ELF-1 (cell line): ENCODE measurements around the gene PTH2R.
"Not testable (repeated sequence)": the region's sequence is repeated elsewhere in the genome, so short reads cannot be mapped to it uniquely, and the experiment has no call there.

Source experiments
- DNase-seq: peaks from one replicate; pipeline ENCODE4 v3.0.0-alpha.2; 2016; ENCODE audit warnings: low read depth, low spot score

PTH2R gene

DNA sequence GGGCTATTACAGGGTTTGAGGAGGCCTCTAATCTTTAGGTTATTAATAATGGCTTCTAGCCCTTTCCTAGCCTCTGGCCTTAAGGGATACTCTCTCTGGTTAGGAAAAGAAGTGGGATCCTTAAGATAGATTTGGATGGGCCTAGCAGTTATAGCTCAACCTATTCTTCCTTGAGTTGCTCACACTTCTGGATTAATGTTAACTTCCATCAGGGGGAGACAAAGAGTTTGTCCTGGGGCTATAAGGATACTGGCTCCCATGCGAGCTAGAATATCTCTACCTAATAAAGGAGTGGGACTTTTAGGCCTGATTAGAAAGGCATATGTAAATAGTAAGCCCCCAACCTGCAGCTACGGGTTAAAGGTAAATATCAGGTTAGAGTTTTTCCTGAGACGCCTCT, 14.3 kb upstream of the PTH2R start:
- DNase-seq, result no peak

- not testable (repeated sequence) for DNase-seq
These were observed 9.8 kb upstream of the PTH2R start for GRCh38 chr2:208396796-208397195.

- peak; percentile 22 for DNase-seq
These were observed 7.4 kb upstream of the PTH2R start for GRCh38 chr2:208399201-208399600.

GRCh38 chr2:208407667-208408066, 1.1 kb downstream of the PTH2R start:
- no peak for DNase-seq

GRCh38 chr2:208413931-208414330, 7.3 kb downstream of the PTH2R start:
- DNase-seq, result no peak

GRCh38 chr2:208415255-208415654, 8.7 kb downstream of the PTH2R start:
- DNase-seq, result no peak

GRCh38 chr2:208415897-208416296, 9.3 kb downstream of the PTH2R start:
- no peak for DNase-seq

- no peak for DNase-seq
These were observed 19.9 kb downstream of the PTH2R start for GRCh38 chr2:208426412-208427045.

- DNase-seq, result no peak
These were observed 31.2 kb downstream of the PTH2R start for GRCh38 chr2:208437755-208438154.

GRCh38 chr2:208440716-208441115, 34.1 kb downstream of the PTH2R start:
- DNase-seq, result no peak

DNA sequence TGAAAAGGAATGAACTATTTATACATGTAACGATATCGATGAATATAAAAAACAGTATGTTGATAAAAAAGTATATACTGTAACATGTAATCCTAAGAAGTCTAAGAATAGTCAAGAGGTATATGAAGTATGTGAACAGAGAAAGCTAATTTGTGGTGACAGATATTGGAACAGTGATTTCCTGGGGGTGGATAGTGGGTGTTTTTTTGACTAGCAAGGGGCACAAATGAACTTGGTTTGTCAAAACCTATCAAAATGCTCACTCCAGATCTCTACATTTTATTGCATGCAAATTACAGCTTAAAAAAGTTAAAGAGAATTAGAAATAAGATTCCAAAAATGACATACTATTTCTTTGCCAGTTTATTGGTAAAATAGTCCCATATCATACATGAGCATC, 35.4 kb downstream of the PTH2R start:
- DNase-seq, result no peak

- not testable (repeated sequence) for DNase-seq
These were observed 40.9 kb downstream of the PTH2R start for GRCh38 chr2:208447447-208447846.

- no peak for DNase-seq
These were observed 44.5 kb downstream of the PTH2R start for GRCh38 chr2:208451061-208451460.

DNA sequence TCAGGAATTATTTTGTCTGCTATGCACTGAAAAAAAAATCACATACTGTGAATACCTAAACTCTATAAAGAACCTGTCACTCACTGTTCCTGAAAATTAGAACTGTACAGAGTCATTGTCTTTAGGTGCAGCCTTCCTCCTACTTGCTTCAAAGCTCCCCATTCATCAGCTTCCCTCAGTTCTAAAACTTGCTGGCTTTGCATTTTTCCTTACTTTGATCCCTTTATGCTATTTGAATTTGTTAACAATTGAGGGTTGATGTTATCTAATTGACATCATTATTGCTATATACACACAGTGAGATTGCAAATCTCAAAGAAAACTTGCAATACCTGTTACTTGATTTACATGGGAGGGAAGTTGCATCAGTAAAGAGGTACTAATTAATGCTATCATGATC, 48.3 kb downstream of the PTH2R start:
- no peak for DNase-seq

GRCh38 chr2:208463721-208464120, 57.1 kb downstream of the PTH2R start:
- no peak for DNase-seq

DNA sequence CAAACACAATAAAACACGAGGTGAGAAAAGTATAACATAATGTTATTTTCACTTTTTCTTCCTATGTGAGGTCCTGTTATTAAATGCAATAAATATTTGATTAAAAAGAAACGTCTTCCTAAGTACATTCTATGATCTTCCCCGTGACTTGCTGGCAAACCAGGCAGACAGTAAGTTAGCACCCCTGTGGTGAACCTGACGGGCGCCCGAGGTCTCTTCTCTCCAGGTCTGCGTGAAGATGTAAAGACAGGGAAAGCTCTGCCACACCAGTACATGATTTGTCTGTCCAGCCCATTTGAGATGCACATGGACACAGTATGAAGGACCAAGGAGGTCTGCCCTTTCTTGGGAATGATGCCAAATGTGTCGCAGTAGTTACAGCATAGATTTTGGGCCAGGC, 57.6 kb downstream of the PTH2R start:
- DNase-seq, result no peak

DNA sequence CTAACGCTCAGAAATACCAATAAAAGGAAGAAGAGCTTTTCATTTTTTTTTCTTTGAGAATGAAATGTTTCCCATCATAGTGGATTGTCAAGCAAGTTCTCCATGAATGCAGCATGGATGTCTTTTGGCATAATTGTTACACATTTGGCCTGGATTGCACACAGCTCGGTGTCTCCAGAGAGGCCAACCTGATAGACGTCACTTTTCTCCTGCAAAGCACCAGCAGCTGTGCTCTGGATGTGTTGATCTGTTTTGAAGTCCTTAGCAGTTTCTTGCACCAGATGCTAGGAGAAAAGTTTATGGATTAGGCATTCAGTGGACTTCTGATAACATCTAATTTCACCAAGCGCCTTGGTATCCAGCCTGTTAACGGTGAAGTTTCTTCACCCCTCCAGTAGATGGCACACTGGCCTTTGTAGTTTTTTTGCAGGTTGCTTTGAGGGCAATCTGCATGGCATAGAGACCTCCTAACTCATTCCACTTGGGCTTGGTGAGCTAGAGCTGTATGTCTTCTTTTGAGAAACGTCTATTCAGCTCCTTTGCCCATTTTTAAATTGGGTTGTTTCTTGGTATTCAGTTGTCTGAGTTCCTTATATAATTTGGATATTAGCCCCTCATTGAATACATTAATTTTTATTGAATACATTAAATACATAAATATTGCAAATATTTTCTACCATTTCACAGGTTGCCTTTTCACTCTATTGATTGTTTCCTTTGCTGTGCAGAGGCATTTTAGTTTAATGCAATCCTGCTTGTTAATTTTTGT, 59.7 kb downstream of the PTH2R start:
- DNase-seq, result peak; percentile 63

- no peak for DNase-seq
These were observed 60.3 kb downstream of the PTH2R start for GRCh38 chr2:208466920-208467298.

GRCh38 chr2:208467564-208467963, 61.0 kb downstream of the PTH2R start:
- DNase-seq, result no peak

GRCh38 chr2:208477741-208478140, 71.1 kb downstream of the PTH2R start:
- no peak for DNase-seq

GRCh38 chr2:208479342-208479741, 72.8 kb downstream of the PTH2R start:
- no peak for DNase-seq

DNA sequence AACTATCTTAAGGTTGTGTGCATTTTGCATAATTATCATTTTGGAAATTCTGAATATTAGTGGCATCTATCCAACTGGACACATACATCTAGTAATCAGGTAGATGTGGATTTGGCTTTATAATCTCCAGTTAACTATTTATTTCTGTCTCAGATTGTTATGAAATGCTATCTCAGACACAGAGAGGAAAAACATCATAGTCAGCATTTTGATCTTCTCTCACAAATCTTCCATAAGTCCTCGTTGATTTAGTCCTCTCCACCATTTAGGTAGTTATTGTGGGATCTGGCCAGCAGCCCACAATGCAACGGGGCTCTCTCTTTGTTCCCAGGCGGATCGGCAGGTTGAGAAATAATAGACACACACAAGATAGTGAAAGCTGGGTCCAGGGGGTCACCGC, 75.4 kb downstream of the PTH2R start:
- not testable (repeated sequence) for DNase-seq

DNA sequence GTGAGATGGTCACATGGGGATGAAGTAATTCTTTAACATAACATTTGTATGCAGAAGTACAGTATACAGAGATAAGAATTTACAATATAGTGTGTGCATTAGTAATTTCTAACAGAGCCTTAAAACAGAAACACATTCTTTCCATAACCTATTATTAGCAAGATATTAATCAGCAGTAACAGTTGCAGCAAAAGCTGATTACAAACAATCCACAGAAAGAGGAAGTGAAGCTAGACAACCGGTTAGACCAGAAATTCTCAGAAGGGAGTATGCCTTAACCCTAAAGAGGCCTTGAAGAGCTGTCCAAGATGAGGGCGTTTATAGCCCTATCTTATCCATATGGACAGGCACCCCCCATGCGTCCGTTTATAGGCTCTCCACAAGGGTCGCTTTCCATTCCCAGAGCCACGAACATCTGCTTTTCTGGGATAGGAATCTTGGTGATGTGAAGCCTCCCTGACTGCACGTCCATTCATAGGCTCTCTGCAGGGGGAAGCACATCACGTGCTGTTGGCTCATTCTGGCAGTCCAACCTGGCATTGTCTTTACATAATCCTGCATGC, 75.9 kb downstream of the PTH2R start:
- DNase-seq, result not testable (repeated sequence)
